Transverse colon (tissue), 4 donors: ENCODE data around the gene ADAT2. TPM values are rescaled to one million over a fixed set of nuclear protein-coding genes. Genes with fewer than 3 reads are reported as not detected.
"Not testable (repeated sequence)": the region's sequence is repeated elsewhere in the genome, so short reads cannot be mapped to it uniquely, and the experiment has no call there.

Experiments used
- DNase-seq: peaks from one replicate; pipeline ENCODE4 v3.0.0-alpha.2; 2019
- H3K27ac ChIP-seq, 4 donors: fragments of 200-600 bp; sonication (generic); 2 replicates each; pipeline ENCODE4 v1.5.1; 2016 to 2018; ENCODE audit warnings: inconsistent platforms in 4 of 4
- H3K27me3 ChIP-seq: fragments of 200-600 bp; sonication (generic); 2 replicates; pipeline ENCODE4 v1.5.1; 2017; ENCODE audit warnings: inconsistent platforms
- H3K36me3 ChIP-seq, 4 donors: fragments of 200-600 bp; sonication (generic); 2 replicates each; pipeline ENCODE4 v1.5.1; 2017 to 2019; ENCODE audit warnings: inconsistent platforms in 4 of 4
- H3K4me1 ChIP-seq, 4 donors: fragments of 200-600 bp; sonication (generic); 2 replicates each; pipeline ENCODE4 v1.5.1; 2017 to 2020; ENCODE audit warnings: inconsistent platforms in 4 of 4
- H3K4me3 ChIP-seq, 4 donors: fragments of 200-600 bp; sonication (generic); 1 replicate in 1 of 4; 2 replicates in 3 of 4; pipeline versions ENCODE4 v1.5.1 to v1.6.1; 2017 to 2019; ENCODE audit warnings: inconsistent platforms in 4 of 4
- H3K9me3 ChIP-seq, 2 donors: fragments of 200-600 bp; sonication (generic); 2 replicates each; pipeline ENCODE4 v1.5.1; 2017 to 2019; ENCODE audit warnings: inconsistent platforms in 2 of 2
- CTCF ChIP-seq, 5 experiments: fragments of 200-600 bp in 3 of 5; fragments of 450-650 bp in 2 of 5; sonication (generic) in 3 of 5; IDR thresholded peaks; 1 replicate in 2 of 5; 2 replicates in 3 of 5; pipeline ENCODE4 v1.5.1; 2016 to 2017; ENCODE audit warnings: antibody characterized with exemption in 5 of 5, inconsistent platforms in 3 of 5, mild to moderate bottlenecking in 2 of 5, moderate library complexity in 1 of 5
- EP300 ChIP-seq: sonication (generic); formaldehyde crosslinking; IDR thresholded peaks from one replicate; pipeline ENCODE4 v1.6.1; 2017; ENCODE audit warnings: antibody characterized with exemption, low read depth
- POLR2A ChIP-seq: fragments of 450-650 bp; IDR thresholded peaks from one replicate; pipeline ENCODE4 v1.6.1; 2016; ENCODE audit warnings: antibody characterized with exemption, mild to moderate bottlenecking, moderate library complexity
- POLR2AphosphoS5 ChIP-seq, 3 donors: sonication (generic); formaldehyde crosslinking; IDR thresholded peaks; one replicate each; pipeline ENCODE4 v1.6.1; 2016; ENCODE audit warnings: antibody characterized with exemption in 3 of 3
- WGBS, 2 donors: methylation state at CpG; one replicate each; pipeline ENCODE4 v1.1.5; 2018; ENCODE audit warnings: low coverage in 1 of 2; 5-methylcytosine and 5-hydroxymethylcytosine counted together
- in situ Hi-C, 4 donors: fragments of 200-750 bp; cut with MboI; loops; one replicate each; pipeline versions ENCODE4 v1.15.0 to v1.15.1; 2017; ENCODE audit warnings: low sequenced_read_pairs in 3 of 4, low pct_ligation_motif_present in 1 of 4, low pct_unique_long_range_greater_than_20kb in 1 of 4
- intact Hi-C: fragments of 100-400 bp; cut with DNase I; formaldehyde crosslinking; loops from one replicate; pipeline ENCODE4 v1.15.1; 2023; ENCODE audit warnings: low total_unique reads
- total RNA-seq, 4 donors: library from RNA; depleted of rRNA; stranded (reverse); fragments of >200 nt; gene quantifications; one replicate each; pipeline ENCODE4 v1.1.0, GENCODE V29; 2016

Gene ADAT2
- total RNA-seq, 4 donors from 2014 or later, result 0.75 to 12.7 (median 9.7) TPM

GRCh38 chr6:143457563-143458359, 7.3 kb upstream of the ADAT2 start:
- Histone ChIP-seq H3K27ac (no peak overlapping the region), H3K9me3 (no peaks in the 10 kb centered on the region), H3K4me3 (no peak overlapping the region), H3K4me1 (peaks cover 0 to 4% (median 0%) of the 10 kb centered on the region in 4 donors), H3K27me3 (no peaks in the 10 kb centered on the region), H3K36me3 (no peaks in the 10 kb centered on the region)
- intact Hi-C loops (no loop called here), in situ Hi-C loops (no loop called here)
- 66 to 81% methylated on average over 2 of the region's 2 CpGs for WGBS, 2 donors
- DNase-seq, result no peak
- TF ChIP-seq EP300, result no peak
- no peak for TF ChIP-seq POLR2A

GRCh38 chr6:143451531-143451930, 1.0 kb upstream of the ADAT2 start:
- DNase-seq, result no peak
- in situ Hi-C loops (no loop called here), intact Hi-C loops (no loop called here)
- H3K27me3 ChIP-seq, result no peaks in the 10 kb centered on the region
- no peaks in the 10 kb centered on the region for H3K36me3 ChIP-seq
- H3K4me1 ChIP-seq, result peaks cover 8 to 28% (median 15%) of the 10 kb centered on the region in 4 donors
- TF ChIP-seq EP300, result no peak
- no peak for TF ChIP-seq POLR2AphosphoS5 (IDR thresholded peaks at IDR 0.05)
- no peak for TF ChIP-seq POLR2A
- no peak for TF ChIP-seq CTCF (IDR thresholded peaks at IDR 0.05)
- peak overlapping the region; percentile 76 to 85 (median 81) for H3K27ac ChIP-seq
- H3K4me3 ChIP-seq, result peak overlapping the region in 3 of 4 donors; percentile 59 to 84 (median 68)
- WGBS, 2 donors, result 28 to 32% methylated on average over 4 of the region's 4 CpGs
- H3K9me3 ChIP-seq, result no peaks in the 10 kb centered on the region

GRCh38 chr6:143449714-143450452, 612 bp downstream of the ADAT2 start:
- no peaks in the 10 kb centered on the region for H3K27me3 ChIP-seq
- intact Hi-C loops, result no loop called here
- peak overlapping the region; percentile 76 to 85 (median 81) for H3K27ac ChIP-seq
- 1 to 3% methylated on average over 16 to 19 of the region's 19 CpGs for WGBS, 2 donors
- in situ Hi-C loops, result no loop called here
- TF ChIP-seq POLR2A, result no peak
- no peak for TF ChIP-seq CTCF (IDR thresholded peaks at IDR 0.05)
- TF ChIP-seq POLR2AphosphoS5 (IDR thresholded peaks at IDR 0.05), result no peak
- no peak for TF ChIP-seq EP300
- H3K9me3 ChIP-seq, result no peaks in the 10 kb centered on the region
- H3K4me3 ChIP-seq, result peak overlapping the region; percentile 59 to 84 (median 65)
- peaks cover 8 to 28% (median 15%) of the 10 kb centered on the region in 4 donors for H3K4me1 ChIP-seq
- no peaks in the 10 kb centered on the region for H3K36me3 ChIP-seq
- DNase-seq, result peak; percentile 23

GRCh38 chr6:143449082-143449713, 1.3 kb downstream of the ADAT2 start:
- peak overlapping the region in 3 of 4 donors; percentile 76 to 85 (median 79) for H3K27ac ChIP-seq
- 54 to 66% methylated on average over 4 to 6 of the region's 6 CpGs for WGBS, 2 donors
- in situ Hi-C loops (no loop called here), intact Hi-C loops (no loop called here)
- no peak for DNase-seq
- no peak for TF ChIP-seq EP300
- TF ChIP-seq CTCF (IDR thresholded peaks at IDR 0.05), result no peak
- no peak for TF ChIP-seq POLR2AphosphoS5 (IDR thresholded peaks at IDR 0.05)
- no peak for TF ChIP-seq POLR2A
- no peaks in the 10 kb centered on the region for H3K36me3 ChIP-seq
- peak overlapping the region in 3 of 4 donors; percentile 59 to 84 (median 68) for H3K4me3 ChIP-seq
- H3K4me1 ChIP-seq, result peaks cover 8 to 28% (median 15%) of the 10 kb centered on the region in 4 donors
- no peaks in the 10 kb centered on the region for H3K9me3 ChIP-seq
- no peaks in the 10 kb centered on the region for H3K27me3 ChIP-seq

- intact Hi-C loops, DNase-seq, H3K27ac ChIP-seq, H3K36me3 ChIP-seq, H3K9me3 ChIP-seq, H3K27me3 ChIP-seq, H3K4me3 ChIP-seq, in situ Hi-C loops: not testable (repeated sequence)
- 100% methylated on average over 2 of the region's 2 CpGs for WGBS, 2 donors
- H3K4me1 ChIP-seq, result peaks cover 8 to 28% (median 15%) of the 10 kb centered on the region in 4 donors
Measured at GRCh38 chr6:143447865-143448264, 2.6 kb downstream of the ADAT2 start.
